Progenitor cell of endocrine pancreas (in vitro differentiated cells): ENCODE results near the gene TMEM80. TPM values are rescaled to one million over a fixed set of nuclear protein-coding genes. Genes with fewer than 3 reads are reported as not detected.

ENCODE experiments used
- DNase-seq: peaks from one replicate; pipeline ENCODE4 v3.0.0; 2021; ENCODE audit warnings: low spot score; ENCODE audit not compliant: unreplicated experiment
- H3K27ac Mint-ChIP-seq: 2 replicates; pipeline ENCODE4 v1.8.0; 2021; ENCODE audit warnings: mild to moderate bottlenecking, moderate library complexity, mixed read lengths
- H3K27me3 Mint-ChIP-seq: 2 replicates; pipeline ENCODE4 v1.8.0; 2021; ENCODE audit warnings: mixed read lengths
- H3K36me3 Mint-ChIP-seq: 2 replicates; pipeline ENCODE4 v1.8.0; 2022; ENCODE audit warnings: mixed read lengths; ENCODE audit not compliant: insufficient read depth
- H3K4me1 Mint-ChIP-seq: 2 replicates; pipeline ENCODE4 v1.8.0; 2021; ENCODE audit warnings: low read depth, mixed read lengths
- H3K4me3 Mint-ChIP-seq: 2 replicates; pipeline ENCODE4 v1.8.0; 2021; ENCODE audit warnings: low read depth, mild to moderate bottlenecking, moderate library complexity, mixed read lengths
- H3K9me3 Mint-ChIP-seq: 2 replicates; pipeline ENCODE4 v1.8.0; 2021; ENCODE audit warnings: low read depth, mixed read lengths
- total RNA-seq: library from RNA; stranded (reverse); gene quantifications from 2 replicates; pipeline ENCODE4 v1.2.1, GENCODE V29; 2021
- TF ChIP-seq, protein P1 (sequence below): fragments of 200-600 bp; sonication (generic); IDR thresholded peaks from one replicate; pipeline ENCODE4 v1.5.0; 2021; ENCODE audit warnings: antibody characterized with exemption, mild to moderate bottlenecking; ENCODE audit not compliant: unreplicated experiment

The TMEM80 gene
- total RNA-seq, 1 donor from 2014 or later = 32.6 TPM

DNA sequence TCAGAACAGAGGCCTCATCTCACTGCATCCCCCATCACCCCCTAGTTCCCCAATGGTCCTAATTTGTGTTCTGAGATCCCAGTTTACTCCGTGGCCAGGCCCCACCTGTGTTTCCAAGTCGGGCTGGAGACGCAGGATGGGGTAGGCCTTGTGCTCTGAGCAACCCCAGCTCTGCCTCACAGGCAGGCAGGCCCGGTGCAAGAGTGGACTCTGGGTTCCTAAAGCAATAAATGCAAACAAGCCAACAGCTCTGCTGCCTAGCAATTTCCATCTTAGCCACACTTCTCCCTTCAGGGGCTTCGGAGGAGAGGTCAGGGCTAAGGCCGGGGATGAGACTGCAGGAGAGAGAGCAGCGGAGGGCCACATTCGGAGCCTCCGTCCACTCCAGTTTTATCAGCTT, 7.9 kb downstream of the TMEM80 start:
- DNase-seq = no peak
- H3K4me3 Mint-ChIP-seq = no peak overlapping the region
- peaks cover 12% of the 10 kb centered on the region for H3K4me1 Mint-ChIP-seq
- no peaks in the 10 kb centered on the region for H3K27me3 Mint-ChIP-seq
- H3K27ac Mint-ChIP-seq = no peak overlapping the region
- TF ChIP-seq, protein P1, sequence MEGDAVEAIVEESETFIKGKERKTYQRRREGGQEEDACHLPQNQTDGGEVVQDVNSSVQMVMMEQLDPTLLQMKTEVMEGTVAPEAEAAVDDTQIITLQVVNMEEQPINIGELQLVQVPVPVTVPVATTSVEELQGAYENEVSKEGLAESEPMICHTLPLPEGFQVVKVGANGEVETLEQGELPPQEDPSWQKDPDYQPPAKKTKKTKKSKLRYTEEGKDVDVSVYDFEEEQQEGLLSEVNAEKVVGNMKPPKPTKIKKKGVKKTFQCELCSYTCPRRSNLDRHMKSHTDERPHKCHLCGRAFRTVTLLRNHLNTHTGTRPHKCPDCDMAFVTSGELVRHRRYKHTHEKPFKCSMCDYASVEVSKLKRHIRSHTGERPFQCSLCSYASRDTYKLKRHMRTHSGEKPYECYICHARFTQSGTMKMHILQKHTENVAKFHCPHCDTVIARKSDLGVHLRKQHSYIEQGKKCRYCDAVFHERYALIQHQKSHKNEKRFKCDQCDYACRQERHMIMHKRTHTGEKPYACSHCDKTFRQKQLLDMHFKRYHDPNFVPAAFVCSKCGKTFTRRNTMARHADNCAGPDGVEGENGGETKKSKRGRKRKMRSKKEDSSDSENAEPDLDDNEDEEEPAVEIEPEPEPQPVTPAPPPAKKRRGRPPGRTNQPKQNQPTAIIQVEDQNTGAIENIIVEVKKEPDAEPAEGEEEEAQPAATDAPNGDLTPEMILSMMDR = no peak
- no peaks in the 10 kb centered on the region for H3K9me3 Mint-ChIP-seq
- H3K36me3 Mint-ChIP-seq = peaks cover 1% of the 10 kb centered on the region

- Mint-ChIP-seq H3K27ac (no peak overlapping the region), H3K36me3 (peaks cover 1% of the 10 kb centered on the region), H3K4me1 (peaks cover 12% of the 10 kb centered on the region), H3K27me3 (no peaks in the 10 kb centered on the region), H3K4me3 (no peak overlapping the region), H3K9me3 (no peaks in the 10 kb centered on the region)
- TF ChIP-seq, protein P1 = no peak
- DNase-seq = no peak
Measured at GRCh38 chr11:704228-704674, 8.6 kb downstream of the TMEM80 start.

DNA sequence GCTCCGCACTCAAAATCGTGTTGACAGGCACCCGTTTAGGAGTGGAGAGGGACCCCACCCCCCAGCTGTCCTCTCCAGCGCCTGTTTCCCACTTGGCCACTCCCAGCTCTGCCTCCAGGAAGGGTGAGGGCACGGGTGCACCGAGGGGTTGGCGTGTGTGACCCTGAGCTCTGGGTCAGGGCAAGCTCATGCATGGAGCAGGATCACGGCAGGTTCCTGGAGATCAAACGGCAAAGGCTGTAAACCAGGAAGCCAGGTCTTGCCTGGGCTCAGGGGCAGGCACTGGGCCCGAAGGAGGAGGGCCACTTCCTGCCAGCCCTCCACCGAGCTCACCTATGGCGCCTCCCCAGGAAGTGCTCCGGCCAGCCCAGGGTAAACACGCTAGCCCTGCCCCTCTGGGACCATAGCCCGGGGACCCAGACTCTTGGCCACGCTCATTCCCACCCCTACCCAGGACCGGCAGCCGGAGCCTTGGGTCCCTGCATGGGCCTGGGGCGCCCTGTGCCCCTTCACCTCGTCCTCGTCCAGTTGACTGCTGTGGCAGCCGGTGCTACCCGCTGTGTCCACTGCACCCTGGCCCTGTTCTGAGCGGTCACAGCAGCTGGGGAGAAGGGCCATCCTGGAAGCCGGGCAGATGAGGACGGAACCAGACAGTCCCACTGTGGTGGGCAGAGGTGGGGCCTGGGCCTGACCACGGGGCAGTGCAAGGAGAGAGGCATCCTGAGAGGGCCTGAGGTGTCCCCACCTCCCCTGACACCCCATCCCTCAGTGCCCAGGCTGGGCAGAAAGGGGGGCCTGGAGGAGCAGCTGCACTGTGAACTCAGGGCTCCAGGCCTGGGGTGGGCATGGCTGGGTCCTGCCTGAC, 9.4 kb downstream of the TMEM80 start:
- no peak for DNase-seq
- Mint-ChIP-seq H3K9me3 (no peaks in the 10 kb centered on the region), H3K4me3 (peak overlapping the region; percentile 60), H3K27ac (peak overlapping the region; percentile 64), H3K27me3 (no peaks in the 10 kb centered on the region), H3K36me3 (peaks cover 1% of the 10 kb centered on the region), H3K4me1 (peaks cover 16% of the 10 kb centered on the region)
- TF ChIP-seq, protein P1 = no peak

DNA sequence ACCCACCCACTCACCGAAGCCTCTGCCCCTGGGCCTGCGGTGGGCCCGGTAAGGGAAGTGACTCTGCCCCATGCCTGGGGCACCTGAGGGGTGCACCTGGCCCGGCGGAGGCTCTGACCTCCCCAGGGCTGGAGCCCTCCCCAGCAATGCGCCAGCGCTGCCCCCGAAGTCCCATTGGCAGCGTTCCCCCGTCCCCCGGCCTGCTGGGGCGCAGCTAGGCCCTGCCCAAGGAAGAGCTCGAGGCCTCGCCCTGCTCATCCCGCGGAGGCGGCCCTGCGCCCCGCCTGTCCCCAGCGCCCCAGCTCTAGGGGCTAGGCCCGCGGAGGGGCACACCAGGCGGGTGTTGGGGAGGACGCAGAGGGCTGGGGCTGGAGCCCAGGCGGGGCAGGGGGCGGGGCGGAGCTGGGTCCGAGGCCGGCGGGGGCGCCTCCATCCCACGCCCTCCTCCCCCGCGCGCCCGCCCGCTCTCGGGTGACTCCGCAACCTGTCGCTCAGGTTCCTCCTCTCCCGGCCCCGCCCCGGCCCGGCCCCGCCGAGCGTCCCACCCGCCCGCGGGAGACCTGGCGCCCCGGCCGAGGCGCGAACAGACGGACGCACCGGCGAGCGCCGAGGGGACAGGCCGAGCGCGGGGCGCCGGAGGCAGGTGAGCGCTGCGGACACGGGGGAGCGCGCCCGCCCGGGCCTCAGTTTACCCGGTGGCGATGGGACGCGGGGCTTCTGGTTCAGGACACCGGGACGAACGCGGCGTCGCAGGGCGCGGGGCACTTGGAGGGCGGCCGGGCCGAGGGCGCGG, 10.2 kb downstream of the TMEM80 start, which contains the start of gene EPS8L2:
Gene EPS8L2, plus strand, starts transcription at position 586 of the 793 bp plus-strand sequence. CDS start 3,177 bp downstream, outside the sequence.
- peak within 1 kb of the TSS; percentile 64 for H3K27ac Mint-ChIP-seq
- no peaks in the 10 kb centered on the region for H3K27me3 Mint-ChIP-seq
- H3K4me1 Mint-ChIP-seq = peaks cover 21% of the 10 kb centered on the region
- peak within 1 kb of the TSS; percentile 72 for H3K4me3 Mint-ChIP-seq
- TF ChIP-seq, protein P1 = no peak
- peaks cover 1% of the 10 kb centered on the region for H3K36me3 Mint-ChIP-seq
- no peaks in the 10 kb centered on the region for H3K9me3 Mint-ChIP-seq
- DNase-seq = no peak

DNA sequence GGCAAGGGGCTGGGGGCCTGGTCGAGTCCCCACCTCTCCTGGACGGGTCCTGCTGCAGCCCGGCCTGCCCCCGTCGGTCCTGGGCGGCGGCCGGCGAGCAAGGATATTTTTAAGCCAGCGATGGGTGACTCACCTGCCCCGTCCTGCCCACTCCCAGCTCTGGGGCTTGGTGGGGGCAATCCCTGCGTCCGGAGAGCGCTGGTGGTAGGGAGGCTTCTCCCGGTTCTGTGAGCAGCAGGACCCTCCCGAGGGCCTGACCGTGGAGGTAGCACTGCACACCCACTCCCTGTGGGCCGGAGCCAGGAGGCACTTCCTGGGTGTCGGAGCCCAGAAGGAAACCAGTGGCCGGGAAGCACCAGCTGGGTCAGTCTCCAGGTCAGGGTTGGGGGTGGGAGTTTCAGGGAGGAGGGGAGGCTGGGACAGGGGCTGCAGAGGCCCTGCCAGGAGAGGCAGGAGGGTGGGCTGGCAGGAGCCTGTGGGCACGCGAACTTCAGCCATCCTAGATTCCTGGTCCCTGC, 10.9 kb downstream of the TMEM80 start:
- DNase-seq = no peak
- Mint-ChIP-seq H3K4me3 (peak overlapping the region; percentile 72), H3K27ac (no peak overlapping the region), H3K27me3 (no peaks in the 10 kb centered on the region), H3K36me3 (peaks cover 3% of the 10 kb centered on the region), H3K4me1 (peaks cover 25% of the 10 kb centered on the region), H3K9me3 (no peaks in the 10 kb centered on the region)
- TF ChIP-seq, protein P1 = no peak
